NT2/D1 (cell line): ENCODE data around the gene MPDU1.

Experiments used
- YY1 ChIP-seq: IDR thresholded peaks from 2 replicates; pipeline ENCODE4 v1.6.1; 2011; ENCODE audit not compliant: insufficient read length, insufficient read depth
- ZNF274 ChIP-seq: IDR thresholded peaks from 2 replicates; pipeline ENCODE4 v1.6.1; 2011; ENCODE audit warnings: mild to moderate bottlenecking, low read depth, low read length

- TF ChIP-seq ZNF274 (no peak), YY1 (no peak)
Observed at GRCh38 chr17:7632492-7632894, 48.8 kb downstream of the MPDU1 start.
